ENCODE data around the gene GUCY2C.

GUCY2C gene

GRCh38 chr12:14601692-14602478 is 94.5 kb downstream of the GUCY2C start:
- H3K4me3 ChIP-seq = no peak overlapping the region
- no peak for DNase-seq (ENCODE audit: low spot score)
- TF ChIP-seq CTCF (IDR thresholded peaks at IDR 0.05) = no peak
- H3K27ac ChIP-seq = no peak overlapping the region

GRCh38 chr12:14597480-14597879 is 98.9 kb downstream of the GUCY2C start:
- no peak overlapping the region for H3K4me3 ChIP-seq
- no peak overlapping the region for H3K27ac ChIP-seq
- no peak for TF ChIP-seq CTCF (IDR thresholded peaks at IDR 0.05)
- DNase-seq (ENCODE audit: low spot score) = no peak

- no peak for TF ChIP-seq CTCF (IDR thresholded peaks at IDR 0.05)
- no peak overlapping the region for H3K4me3 ChIP-seq
- DNase-seq (ENCODE audit: low spot score) = no peak
- H3K27ac ChIP-seq = no peak overlapping the region
Measured at GRCh38 chr12:14591719-14592118, 104.7 kb downstream of the GUCY2C start.

GRCh38 chr12:14589169-14590004 is 107.0 kb downstream of the GUCY2C start:
- Histone ChIP-seq H3K27ac (no peak overlapping the region), H3K4me3 (no peak overlapping the region)
- no peak for DNase-seq (ENCODE audit: low spot score)
- no peak for TF ChIP-seq CTCF (IDR thresholded peaks at IDR 0.05)

- Histone ChIP-seq H3K27ac (no peak overlapping the region), H3K4me3 (no peak overlapping the region)
- TF ChIP-seq CTCF (IDR thresholded peaks at IDR 0.05) = no peak
- no peak for DNase-seq (ENCODE audit: low spot score)
Measured at GRCh38 chr12:14588571-14588970, 107.8 kb downstream of the GUCY2C start.

GRCh38 chr12:14578646-14579045 is 117.8 kb downstream of the GUCY2C start:
- Histone ChIP-seq H3K4me3 (no peak overlapping the region), H3K27ac (no peak overlapping the region)
- no peak for DNase-seq (ENCODE audit: low spot score)
- no peak for TF ChIP-seq CTCF (IDR thresholded peaks at IDR 0.05)

Measured in coronary artery (tissue), 2 donors.